ENCODE measurements around the gene PDLIM7.
A peak's percentile ranks its signal among the peaks of the same experiment; 100 is the strongest.
"Not testable (repeated sequence)": the region's sequence is repeated elsewhere in the genome, so short reads cannot be mapped to it uniquely, and the experiment has no call there.

The PDLIM7 gene, protein sequence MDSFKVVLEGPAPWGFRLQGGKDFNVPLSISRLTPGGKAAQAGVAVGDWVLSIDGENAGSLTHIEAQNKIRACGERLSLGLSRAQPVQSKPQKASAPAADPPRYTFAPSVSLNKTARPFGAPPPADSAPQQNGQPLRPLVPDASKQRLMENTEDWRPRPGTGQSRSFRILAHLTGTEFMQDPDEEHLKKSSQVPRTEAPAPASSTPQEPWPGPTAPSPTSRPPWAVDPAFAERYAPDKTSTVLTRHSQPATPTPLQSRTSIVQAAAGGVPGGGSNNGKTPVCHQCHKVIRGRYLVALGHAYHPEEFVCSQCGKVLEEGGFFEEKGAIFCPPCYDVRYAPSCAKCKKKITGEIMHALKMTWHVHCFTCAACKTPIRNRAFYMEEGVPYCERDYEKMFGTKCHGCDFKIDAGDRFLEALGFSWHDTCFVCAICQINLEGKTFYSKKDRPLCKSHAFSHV

DNA sequence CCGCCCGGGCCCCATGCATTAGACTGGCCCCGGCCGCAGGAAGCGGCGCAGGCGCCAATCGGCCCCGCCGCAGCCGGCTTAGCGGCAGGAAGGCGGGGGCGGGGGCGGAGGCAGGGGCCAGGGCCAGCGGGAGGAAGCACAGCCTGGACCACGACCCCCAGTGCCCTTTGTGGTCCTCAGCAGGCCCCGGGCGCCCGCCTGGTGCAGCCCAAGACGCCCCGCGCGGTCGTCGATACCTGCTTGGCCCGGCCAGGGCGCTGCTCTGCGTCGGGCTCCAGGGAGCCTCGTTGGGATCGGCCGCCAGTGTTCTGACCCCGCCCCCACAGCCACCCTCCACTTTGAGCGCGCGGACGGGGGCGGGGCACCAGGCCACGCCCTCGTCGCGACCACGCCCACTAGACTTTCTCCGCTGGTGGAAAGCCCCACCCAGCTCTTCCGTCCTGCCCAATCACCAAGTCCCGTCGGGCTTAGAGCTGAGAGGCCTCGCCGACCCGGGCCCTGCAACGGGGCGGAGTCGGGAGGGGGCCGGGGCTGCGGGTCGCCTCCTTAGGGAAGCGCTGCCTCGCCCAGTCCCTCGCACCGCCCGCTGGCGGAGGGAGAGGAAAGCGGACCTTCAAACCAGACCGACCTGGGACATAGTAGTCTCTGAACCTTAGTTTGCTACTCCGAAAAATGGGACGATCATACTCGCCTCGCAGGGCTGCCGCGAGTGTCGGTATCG, at the start of gene PDLIM7:
TSS of gene PDLIM7 (minus strand) at position 313 of the 721 bp plus-strand sequence. CDS start 1,092 bp downstream, outside the sequence.
- peak; percentile 96 for FAIRE-seq

DNA sequence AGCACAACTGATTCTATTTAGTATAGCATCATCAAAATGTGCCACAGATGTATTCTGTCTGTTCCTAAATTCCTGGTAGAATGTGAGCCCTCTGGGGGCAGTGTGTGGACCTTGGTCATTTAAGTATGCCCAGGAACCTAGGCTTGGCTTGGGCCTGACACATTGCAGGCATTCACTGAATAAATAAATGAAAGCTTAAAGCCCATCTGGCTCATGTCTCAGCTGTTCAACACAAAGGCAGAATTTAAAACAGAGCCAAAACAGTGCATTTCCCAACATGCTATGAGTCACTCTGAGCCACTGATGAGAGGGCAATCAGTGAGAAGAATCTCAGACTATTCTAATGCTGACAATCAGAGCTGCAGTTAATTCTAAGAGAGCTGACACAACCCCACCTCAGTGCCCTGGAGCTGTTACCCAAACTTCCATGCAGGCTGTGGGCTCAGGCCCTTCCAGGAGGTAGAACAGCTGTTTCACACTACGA, 48.9 kb upstream of the PDLIM7 start:
- no peak for FAIRE-seq

DNA sequence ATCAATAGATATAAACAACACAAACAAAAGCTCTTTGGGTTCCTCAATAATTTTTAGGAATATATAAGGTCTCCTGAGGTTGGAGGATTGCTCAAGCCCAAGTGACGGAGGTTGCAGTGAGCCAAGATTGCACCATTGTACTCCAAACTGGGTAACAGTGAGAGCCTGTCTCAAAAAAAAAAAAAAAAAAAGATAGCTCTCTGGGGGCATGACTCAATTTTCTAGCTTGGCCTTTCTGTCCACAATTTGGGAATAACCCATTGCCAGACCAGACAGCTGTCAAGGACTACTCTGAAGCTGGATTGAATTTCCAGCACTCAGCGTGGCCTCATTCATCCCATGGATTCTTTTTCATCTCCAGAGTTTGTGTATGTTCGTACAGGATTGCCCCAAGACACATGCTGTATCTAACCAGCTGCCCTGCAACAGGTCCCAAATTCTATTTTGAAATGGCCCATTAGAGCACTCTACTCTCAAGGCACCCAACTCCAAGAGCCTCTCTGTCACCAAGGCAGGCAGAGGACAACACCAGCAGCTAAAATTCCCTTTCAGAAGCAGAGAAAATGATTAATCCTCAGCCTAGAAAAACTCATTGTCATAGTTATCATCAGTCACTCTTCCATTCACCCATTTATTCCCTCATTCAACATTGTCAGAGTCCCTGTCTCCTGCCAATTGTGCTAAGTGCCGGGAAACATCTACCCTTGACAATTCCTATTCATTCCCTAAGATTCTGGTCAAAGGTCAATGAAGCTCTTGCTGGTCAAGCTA, 48.3 kb upstream of the PDLIM7 start:
- FAIRE-seq: no peak

- no peak for FAIRE-seq
Observed at GRCh38 chr5:177542816-177543465, 45.5 kb upstream of the PDLIM7 start.

DNA sequence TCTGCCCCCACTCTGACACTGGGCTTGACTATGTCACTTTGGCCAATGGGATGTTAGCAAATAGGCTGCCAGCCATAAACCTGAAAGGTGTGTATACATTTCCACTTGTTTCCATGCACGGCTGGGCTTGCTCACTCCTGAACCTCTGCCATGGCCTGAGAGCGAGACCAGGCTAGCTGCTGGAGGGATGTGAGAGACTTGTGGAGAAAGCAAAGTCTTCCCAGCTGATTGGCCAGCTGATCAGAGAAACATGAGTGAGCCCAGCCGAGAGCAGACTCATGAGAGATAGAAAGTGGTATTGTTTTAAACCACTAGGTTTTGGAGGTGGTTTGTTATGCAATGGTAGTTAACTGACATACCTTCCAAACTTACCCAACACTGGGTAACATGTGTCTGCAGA, 43.0 kb upstream of the PDLIM7 start:
- FAIRE-seq: no peak

- FAIRE-seq: no peak
Observed at GRCh38 chr5:177539411-177539810, 42.0 kb upstream of the PDLIM7 start.

- no peak for FAIRE-seq
Observed at GRCh38 chr5:177538876-177539275, 41.5 kb upstream of the PDLIM7 start.

DNA sequence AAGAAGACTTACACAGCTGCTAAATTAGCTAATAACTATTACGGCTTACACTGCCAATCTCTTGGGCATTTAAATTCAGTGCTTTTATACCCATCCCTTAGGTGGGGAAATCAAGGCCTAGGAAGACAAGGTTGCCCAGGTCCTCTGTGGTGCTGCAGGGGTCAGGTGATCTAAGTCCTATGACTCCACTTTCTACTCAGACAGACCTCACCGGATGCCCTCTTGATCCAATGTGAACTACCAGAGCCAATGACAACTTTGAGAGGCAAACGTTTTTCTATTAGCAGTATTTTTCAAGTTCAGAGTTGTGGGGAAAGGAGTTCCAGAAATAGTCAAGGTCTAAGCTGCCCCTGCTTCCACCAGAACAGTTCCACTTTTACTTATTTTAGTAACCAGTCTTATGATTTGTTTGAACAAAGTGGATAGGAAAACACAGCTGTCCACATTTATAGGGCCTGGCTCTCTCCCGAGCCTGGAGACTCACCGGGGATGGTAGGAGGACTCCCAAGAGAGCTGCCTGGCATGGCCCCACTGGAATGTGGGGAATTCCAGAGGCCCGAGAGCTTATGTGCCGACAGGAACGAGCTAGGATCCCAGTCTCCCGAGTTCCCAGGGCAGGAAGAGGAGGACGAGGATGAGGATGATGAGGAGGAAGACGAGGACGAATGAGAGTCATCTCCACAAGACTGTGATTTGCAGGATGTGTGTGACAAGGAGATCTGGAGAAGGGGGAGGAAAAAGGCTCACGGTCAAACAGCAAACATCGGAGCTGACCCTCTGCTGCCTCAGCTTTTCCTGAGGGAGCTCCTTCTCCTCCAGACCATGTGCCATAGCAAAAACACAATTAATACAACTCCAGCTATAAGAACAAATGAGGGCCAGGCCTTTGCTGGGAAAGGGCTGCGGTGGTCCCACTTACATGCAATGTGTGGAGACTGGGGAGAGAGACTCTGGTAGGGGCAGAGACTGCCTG, 40.3 kb upstream of the PDLIM7 start:
- FAIRE-seq: no peak

DNA sequence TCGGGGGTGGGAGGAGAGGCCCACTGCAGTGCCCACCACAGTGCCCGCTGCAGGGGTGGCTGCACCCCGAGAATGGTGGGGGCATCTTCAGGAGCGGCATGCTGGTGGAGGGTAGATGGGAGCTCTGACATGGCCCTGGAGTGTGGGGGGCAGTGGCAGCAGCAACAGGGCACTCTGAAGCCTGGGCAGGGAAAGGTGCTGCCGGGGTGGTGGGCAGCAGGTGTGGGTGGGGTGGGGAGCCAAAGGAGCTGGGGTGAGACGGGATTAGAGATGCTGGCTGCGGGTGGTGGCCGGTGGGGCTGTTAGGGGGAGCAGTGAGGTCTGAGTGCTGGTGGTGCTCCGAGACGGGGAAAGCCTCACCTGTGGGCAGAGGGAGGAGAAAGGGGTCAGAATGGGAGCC, 39.0 kb upstream of the PDLIM7 start:
- FAIRE-seq: no peak

- no peak for FAIRE-seq
Observed at GRCh38 chr5:177535125-177535524, 37.7 kb upstream of the PDLIM7 start.

- FAIRE-seq: not testable (repeated sequence)
Observed at GRCh38 chr5:177534433-177534832, 37.0 kb upstream of the PDLIM7 start.

GRCh38 chr5:177531209-177531940, 34.0 kb upstream of the PDLIM7 start:
- no peak for FAIRE-seq

DNA sequence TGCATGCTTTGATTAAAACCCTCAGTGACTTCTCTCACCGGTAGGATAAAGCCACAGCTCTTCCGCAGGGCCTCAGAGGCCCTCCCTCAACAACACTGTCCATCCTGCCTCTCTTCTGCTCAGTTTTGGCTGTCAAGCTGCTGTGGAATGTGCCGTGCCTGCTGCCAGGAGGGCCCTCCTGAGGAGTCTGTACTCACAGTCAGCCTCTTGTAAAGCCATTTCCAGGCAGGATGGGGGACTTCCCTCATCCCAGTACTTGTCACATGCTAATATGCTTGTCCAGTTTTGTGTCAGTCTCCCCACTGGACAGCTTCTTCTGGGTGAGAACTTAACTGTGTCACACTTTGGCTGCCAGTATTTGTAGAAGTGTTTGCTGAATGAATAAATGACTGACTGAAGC, 33.2 kb upstream of the PDLIM7 start:
- no peak for FAIRE-seq

DNA sequence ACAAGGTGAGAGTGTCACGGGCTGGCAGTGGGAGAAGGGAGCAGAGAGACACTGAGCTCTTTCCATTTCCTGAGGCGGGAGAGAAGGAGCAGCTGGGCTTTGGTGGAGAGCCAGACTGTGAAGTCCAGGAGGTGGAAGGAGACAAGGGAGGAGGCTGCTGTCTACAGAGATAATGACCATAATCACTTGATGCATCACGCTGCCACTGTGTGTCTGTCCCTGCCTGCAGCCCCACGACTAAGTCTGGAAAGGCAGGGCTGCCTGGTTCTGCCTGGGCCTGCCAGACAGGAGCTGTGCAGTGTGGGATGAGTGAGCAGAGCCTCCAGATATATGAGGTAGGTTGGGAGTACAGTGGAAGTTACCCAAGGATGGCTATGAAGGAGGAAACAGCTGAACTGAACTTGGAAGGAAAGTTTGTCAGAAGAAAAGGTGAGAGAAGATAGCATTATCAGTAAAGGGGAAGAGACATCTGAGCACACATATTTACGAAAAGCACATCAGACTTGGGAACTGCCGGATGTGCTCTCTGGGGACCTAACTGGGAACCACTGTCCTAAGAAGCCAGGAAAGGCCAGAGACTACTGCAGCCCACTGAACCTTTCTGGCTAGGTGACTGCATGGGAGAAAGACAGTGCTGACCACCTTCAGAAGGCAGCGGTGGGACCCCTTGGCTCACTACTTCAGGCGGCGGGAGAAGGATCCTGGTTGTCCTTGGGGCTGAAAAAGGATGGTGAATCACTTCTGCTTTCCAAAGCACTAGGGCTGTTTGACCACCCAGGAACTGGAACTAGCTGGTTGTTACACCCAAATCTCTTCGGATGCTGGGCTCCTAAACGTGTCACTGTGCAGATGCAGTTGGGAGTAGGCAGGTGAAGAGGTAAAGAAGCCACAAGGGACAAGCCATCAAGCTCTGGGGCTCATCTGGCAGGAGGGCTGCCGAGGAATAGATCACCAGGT, 32.1 kb upstream of the PDLIM7 start:
- no peak for FAIRE-seq

DNA sequence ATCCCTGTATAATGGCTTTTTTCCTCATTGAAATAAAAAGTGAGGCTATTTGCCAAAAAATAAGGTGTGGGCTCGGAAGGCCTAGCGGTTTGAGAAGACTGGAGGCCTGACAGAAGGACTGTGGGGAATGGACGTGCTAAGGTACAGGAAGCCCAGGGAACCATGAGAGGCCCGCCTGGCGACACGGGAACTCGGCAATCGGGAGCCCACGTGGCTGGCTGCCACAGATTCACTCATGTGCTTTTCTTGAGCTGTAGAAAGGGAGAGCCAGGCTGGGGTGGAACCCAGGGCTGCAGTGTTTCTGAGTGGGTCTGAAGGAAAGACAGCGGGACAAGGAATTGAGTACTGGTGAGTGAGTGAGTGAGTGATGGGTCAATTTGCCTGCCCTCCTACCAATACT, 31.2 kb upstream of the PDLIM7 start:
- FAIRE-seq: no peak

- no peak for FAIRE-seq
Observed at GRCh38 chr5:177527595-177527994, 30.2 kb upstream of the PDLIM7 start.

DNA sequence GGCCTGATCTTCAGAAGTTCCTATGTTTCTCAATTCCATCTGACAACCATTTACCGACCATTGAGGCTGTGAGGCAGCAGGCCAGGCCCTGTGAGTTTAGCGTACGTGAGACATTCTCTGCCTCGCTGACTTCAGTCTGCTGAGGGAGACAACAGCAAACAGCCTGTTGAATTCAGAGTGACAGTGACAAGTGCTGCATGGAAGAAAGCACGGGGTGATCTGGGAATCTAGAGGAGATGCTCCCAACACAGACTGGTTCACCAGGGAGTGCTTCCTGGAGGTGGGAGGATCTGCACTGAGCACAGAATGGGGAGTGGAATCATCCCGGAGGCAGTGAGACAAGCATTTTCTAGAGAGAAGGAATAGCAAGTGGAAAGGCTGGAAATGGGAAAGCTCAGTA, 29.4 kb upstream of the PDLIM7 start:
- FAIRE-seq: no peak

- no peak for FAIRE-seq
Observed at GRCh38 chr5:177526191-177526590, 28.8 kb upstream of the PDLIM7 start.

GRCh38 chr5:177524941-177525655, 27.7 kb upstream of the PDLIM7 start:
- FAIRE-seq: no peak

Data from G401.6 (cell line).